Upper lobe of right lung (tissue), 1 donor: Measurements from ENCODE around the gene FURIN. TPM values are rescaled to one million over a fixed set of nuclear protein-coding genes. Genes with fewer than 3 reads are reported as not detected.
A peak's percentile ranks its signal among the peaks of the same experiment; 100 is the strongest.

Experiments
- ATAC-seq: fragments of 200-7000 bp; cut with Tn5 transposase; one replicate; pipeline ENCODE4 v1.9.1; 2020; ENCODE audit warnings: mild to moderate bottlenecking, moderate library complexity
- DNase-seq: peaks from one replicate; pipeline ENCODE4 v3.0.0-alpha.2; 2020
- H3K27ac ChIP-seq: fragments of 200-600 bp; one replicate; pipeline ENCODE4 v1.8.0; 2022
- H3K27me3 ChIP-seq: fragments of 200-600 bp; one replicate; pipeline ENCODE4 v1.8.0; 2022; ENCODE audit warnings: mild to moderate bottlenecking
- H3K36me3 ChIP-seq: fragments of 200-600 bp; one replicate; pipeline ENCODE4 v1.8.0; 2022
- H3K4me1 ChIP-seq: fragments of 200-600 bp; one replicate; pipeline ENCODE4 v1.8.0; 2022
- H3K4me3 ChIP-seq: fragments of 200-600 bp; one replicate; pipeline ENCODE4 v1.8.0; 2022; ENCODE audit warnings: mild to moderate bottlenecking
- H3K9me3 ChIP-seq: fragments of 200-600 bp; one replicate; pipeline ENCODE4 v1.8.0; 2022
- CTCF ChIP-seq: fragments of 200-600 bp; IDR thresholded peaks from one replicate; pipeline ENCODE4 v1.8.0; 2022; ENCODE audit warnings: antibody characterized with exemption
- intact Hi-C: fragments of 100-400 bp; cut with DNase I; formaldehyde crosslinking; loops from one replicate; pipeline ENCODE4 v1.11.0; 2022
- total RNA-seq: library from RNA; stranded (reverse); fragmentation: NEBNext Ultra II Directional; extraction: Animal tissue kit (Norgen Biotek cat#: 25700); gene quantifications from one replicate; pipeline ENCODE4 v1.2.1, GENCODE V29; 2021
- donor health status: DM: no; HTN: yes; CAD: no; lungs with severe emphysema.

The FURIN gene
- total RNA-seq, 1 donor from 2014 or later = 104 TPM

- ATAC-seq (no peak), DNase-seq (no peak)
- H3K4me3 ChIP-seq = no peak overlapping the region
- no peaks in the 10 kb centered on the region for H3K4me1 ChIP-seq
- no peak for TF ChIP-seq CTCF
- intact Hi-C loops = no loop called here
- H3K27ac ChIP-seq = no peak overlapping the region
- H3K36me3 ChIP-seq = peaks cover 100% of the 10 kb centered on the region
- H3K27me3 ChIP-seq = no peaks in the 10 kb centered on the region
- H3K9me3 ChIP-seq = no peaks in the 10 kb centered on the region
Observed at GRCh38 chr15:90909976-90910375, 41.6 kb downstream of the FURIN start.

GRCh38 chr15:90910441-90911301 is 42.3 kb downstream of the FURIN start:
- Histone ChIP-seq H3K4me1 (peaks cover 3% of the 10 kb centered on the region), H3K27ac (no peak overlapping the region), H3K9me3 (no peaks in the 10 kb centered on the region), H3K27me3 (no peaks in the 10 kb centered on the region), H3K36me3 (peaks cover 99% of the 10 kb centered on the region), H3K4me3 (no peak overlapping the region)
- TF ChIP-seq CTCF = no peak
- intact Hi-C loops = no loop called here
- DNase-seq (no peak), ATAC-seq (no peak)

DNA sequence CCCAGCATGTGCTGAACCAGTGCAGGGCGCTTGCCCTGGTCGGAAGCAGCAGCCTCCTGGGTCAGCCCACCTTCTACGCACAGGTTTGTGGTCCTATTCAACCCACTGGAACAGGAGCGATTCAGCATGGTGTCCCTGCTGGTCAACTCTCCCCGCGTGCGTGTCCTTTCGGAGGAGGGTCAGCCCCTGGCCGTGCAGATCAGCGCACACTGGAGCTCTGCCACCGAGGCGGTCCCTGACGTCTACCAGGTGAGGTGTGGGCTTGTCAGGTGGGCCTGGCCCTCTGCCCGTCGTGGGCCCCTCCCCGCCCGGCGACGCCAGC is 42.9 kb downstream of the FURIN start:
- no peak overlapping the region for H3K4me3 ChIP-seq
- H3K27ac ChIP-seq = no peak overlapping the region
- ATAC-seq (no peak), DNase-seq (no peak)
- no peaks in the 10 kb centered on the region for H3K27me3 ChIP-seq
- H3K4me1 ChIP-seq = peaks cover 3% of the 10 kb centered on the region
- no peak for TF ChIP-seq CTCF
- intact Hi-C loops = no loop called here
- H3K9me3 ChIP-seq = no peaks in the 10 kb centered on the region
- H3K36me3 ChIP-seq = peaks cover 99% of the 10 kb centered on the region

GRCh38 chr15:90911906-90912769 is 43.8 kb downstream of the FURIN start:
- H3K9me3 ChIP-seq = no peaks in the 10 kb centered on the region
- H3K4me1 ChIP-seq = peaks cover 3% of the 10 kb centered on the region
- peaks cover 99% of the 10 kb centered on the region for H3K36me3 ChIP-seq
- TF ChIP-seq CTCF = no peak
- H3K27ac ChIP-seq = no peak overlapping the region
- H3K4me3 ChIP-seq = no peak overlapping the region
- H3K27me3 ChIP-seq = no peaks in the 10 kb centered on the region
- intact Hi-C loops = no loop called here
- no peak for ATAC-seq
- peak; percentile 63 for DNase-seq

- intact Hi-C loops = no loop called here
- TF ChIP-seq CTCF = no peak
- Histone ChIP-seq H3K4me3 (no peak overlapping the region), H3K27ac (no peak overlapping the region), H3K36me3 (peaks cover 99% of the 10 kb centered on the region), H3K9me3 (no peaks in the 10 kb centered on the region), H3K27me3 (no peaks in the 10 kb centered on the region), H3K4me1 (peaks cover 3% of the 10 kb centered on the region)
- DNase-seq (no peak), ATAC-seq (no peak)
Observed at GRCh38 chr15:90912770-90913075, 44.3 kb downstream of the FURIN start.
